Measurements from ENCODE around the gene KRT78.

The KRT78 gene

DNA sequence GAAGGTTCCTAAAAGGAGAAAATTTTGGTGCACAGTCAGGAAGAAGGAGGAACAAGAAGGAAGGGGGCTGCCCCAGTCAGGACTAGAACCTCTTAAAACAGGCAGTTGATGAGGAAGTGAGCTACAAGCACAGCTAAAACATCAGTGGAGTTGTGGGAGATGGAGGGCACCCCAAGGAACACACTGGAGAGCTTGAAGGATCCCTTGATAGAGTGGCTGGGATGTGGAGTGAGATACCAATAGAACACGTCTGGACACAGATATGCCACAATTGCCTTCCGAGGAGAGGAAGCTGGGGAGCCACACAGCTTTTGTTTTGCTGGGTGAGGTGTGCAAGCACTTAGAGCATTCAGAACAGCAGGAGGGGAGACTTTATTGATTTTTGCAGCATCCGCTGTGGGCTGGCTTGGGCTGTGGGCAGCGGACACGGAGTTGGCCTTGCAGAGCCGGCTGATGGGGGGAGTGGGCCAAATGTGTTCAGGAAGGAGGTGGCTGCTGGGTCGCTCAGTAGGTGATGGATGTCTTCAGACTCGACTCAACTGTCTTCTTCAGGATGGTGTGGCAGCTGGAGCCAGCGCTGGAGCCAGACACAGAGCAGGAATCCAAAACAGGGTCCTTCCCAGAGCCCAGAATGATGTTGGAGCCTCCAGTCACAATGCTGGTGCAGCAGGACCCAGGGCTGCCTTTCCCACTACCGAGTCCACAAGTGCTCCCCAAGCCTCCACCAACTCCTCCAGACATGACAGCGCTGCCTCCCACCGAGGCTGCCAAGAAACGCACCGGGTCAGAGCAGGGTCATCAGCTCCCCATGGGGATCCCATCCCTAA, 10.0 kb downstream of the KRT78 start:
- no peaks in the 10 kb centered on the region for H3K9me3 ChIP-seq (ENCODE audit: control insufficient read depth, low read length)
- no peaks in the 10 kb centered on the region for H3K36me3 ChIP-seq (ENCODE audit: control insufficient read depth, insufficient read depth, low read length)
- no peak overlapping the region for H3K27ac ChIP-seq (ENCODE audit: insufficient read depth, low read length, poor library complexity, severe bottlenecking)
- no peak overlapping the region for H3K4me3 ChIP-seq (ENCODE audit: insufficient read depth, low read depth, low read length, poor library complexity, severe bottlenecking)
- no peaks in the 10 kb centered on the region for H3K27me3 ChIP-seq (replicated peaks; ENCODE audit: control insufficient read depth, insufficient read depth, low read length, poor library complexity, severe bottlenecking)
- no peaks in the 10 kb centered on the region for H3K4me1 ChIP-seq (ENCODE audit: control insufficient read depth, insufficient read depth, low read length, poor library complexity, severe bottlenecking)
- no peak for DNase-seq

DNA sequence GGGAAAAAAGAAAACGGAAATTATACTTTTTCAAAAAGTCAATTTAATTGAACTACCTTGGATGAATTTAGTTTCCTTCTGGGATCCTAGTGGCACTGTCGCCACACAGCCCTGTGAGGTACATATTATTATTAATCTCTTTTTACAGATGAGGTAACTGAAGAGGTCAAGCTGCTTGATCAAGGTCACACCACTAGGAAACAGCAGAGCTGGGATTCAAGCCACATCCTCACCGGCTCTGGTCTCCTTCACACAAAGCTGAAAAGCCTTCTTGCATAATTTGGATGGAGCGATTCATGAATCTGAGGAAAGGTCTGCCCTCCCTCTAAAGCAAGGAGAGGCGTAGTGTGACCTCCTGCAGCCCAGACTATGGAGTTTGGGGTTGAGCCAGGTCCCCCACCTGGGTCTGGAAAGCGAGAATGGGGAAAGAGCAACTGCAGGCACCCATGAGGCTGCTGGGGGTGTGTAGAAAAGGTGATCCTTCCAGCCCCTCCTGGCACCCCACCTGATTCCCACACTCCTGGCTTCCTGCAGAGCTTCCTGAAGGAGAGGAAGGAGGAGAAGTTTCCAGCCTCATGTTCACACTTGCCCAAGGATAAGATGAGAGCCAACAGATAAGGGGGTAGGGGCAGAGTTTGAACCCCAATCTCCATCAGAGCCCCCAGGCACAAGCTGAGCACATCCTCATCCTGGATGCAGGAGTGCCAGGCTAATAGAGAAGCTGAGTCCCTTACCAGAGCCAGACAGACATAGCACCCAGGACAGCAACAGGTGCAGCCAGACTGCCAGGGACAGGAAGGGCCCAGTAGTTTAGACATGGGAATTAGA, 10.8 kb downstream of the KRT78 start:
- Histone ChIP-seq H3K9me3 (ENCODE audit: control insufficient read depth, low read length) (no peaks in the 10 kb centered on the region), H3K27me3 (replicated peaks; ENCODE audit: control insufficient read depth, insufficient read depth, low read length, poor library complexity, severe bottlenecking) (no peaks in the 10 kb centered on the region), H3K36me3 (ENCODE audit: control insufficient read depth, insufficient read depth, low read length) (no peaks in the 10 kb centered on the region), H3K27ac (ENCODE audit: insufficient read depth, low read length, poor library complexity, severe bottlenecking) (no peak overlapping the region), H3K4me1 (ENCODE audit: control insufficient read depth, insufficient read depth, low read length, poor library complexity, severe bottlenecking) (no peaks in the 10 kb centered on the region), H3K4me3 (ENCODE audit: insufficient read depth, low read depth, low read length, poor library complexity, severe bottlenecking) (no peak overlapping the region)
- DNase-seq = no peak

DNA sequence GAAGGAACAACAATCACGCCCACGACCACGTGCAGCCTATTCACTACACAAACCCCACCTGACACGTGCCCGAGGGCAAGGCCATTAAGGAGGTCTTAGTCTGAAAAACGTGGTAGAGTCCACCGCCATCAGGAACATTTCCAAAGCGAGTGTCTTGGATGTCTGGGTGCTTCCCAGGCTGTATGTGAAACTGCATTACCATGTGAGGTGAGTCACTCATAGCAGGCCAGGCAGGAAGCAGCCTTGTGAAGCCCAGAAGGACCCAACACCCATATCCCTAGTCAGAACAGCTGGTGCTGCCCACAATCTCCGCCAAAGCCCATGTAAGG, 11.4 kb downstream of the KRT78 start:
- H3K9me3 ChIP-seq (ENCODE audit: control insufficient read depth, low read length) = no peaks in the 10 kb centered on the region
- H3K27me3 ChIP-seq (replicated peaks; ENCODE audit: control insufficient read depth, insufficient read depth, low read length, poor library complexity, severe bottlenecking) = no peaks in the 10 kb centered on the region
- H3K4me1 ChIP-seq (ENCODE audit: control insufficient read depth, insufficient read depth, low read length, poor library complexity, severe bottlenecking) = no peaks in the 10 kb centered on the region
- H3K36me3 ChIP-seq (ENCODE audit: control insufficient read depth, insufficient read depth, low read length) = no peaks in the 10 kb centered on the region
- DNase-seq = no peak
- H3K4me3 ChIP-seq (ENCODE audit: insufficient read depth, low read depth, low read length, poor library complexity, severe bottlenecking) = no peak overlapping the region
- H3K27ac ChIP-seq (ENCODE audit: insufficient read depth, low read length, poor library complexity, severe bottlenecking) = no peak overlapping the region

DNA sequence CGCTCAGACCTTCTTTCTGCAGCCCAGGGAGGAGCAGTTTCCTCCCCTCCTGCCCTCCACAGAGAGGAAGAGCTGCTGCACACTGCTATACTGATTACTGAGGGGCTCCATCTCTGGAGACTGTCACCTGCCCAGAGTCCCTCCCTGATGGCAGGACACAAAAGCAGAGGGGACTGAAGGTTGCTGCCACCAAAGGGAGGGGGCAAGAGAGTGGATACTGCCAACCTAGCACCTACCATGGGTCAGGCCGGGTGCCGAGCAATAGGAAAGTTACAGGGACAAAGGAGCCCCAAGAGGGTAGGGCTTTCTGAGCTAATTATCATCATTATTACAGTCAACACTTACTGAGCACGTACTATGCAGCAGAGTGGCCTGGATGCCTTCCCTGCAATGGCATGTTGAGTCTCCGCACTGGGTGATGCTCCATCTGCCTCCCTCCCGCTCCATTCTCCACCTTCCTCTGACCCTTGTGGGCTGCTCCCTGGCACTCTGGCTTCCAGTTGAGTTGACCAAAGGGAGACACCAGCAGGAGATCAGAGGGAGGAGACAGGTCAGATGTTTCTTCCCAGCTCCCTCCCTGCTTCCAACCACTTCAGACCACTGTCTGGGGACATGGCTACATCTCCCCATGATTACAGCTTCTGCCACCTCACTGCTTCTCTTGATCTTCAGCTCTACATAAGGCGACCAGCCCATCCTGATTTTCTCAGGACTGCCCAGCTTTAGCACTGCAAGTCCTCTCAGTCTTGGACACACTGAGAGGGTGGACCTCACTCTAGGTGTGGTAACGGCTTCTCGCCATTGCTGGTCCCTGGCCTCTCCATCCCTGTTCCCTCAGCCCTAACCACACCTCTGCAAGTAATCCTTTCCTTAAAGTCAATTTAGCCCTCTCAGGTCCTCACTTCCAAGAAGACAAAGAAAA, 12.0 kb downstream of the KRT78 start:
- Histone ChIP-seq H3K4me1 (ENCODE audit: control insufficient read depth, insufficient read depth, low read length, poor library complexity, severe bottlenecking) (no peaks in the 10 kb centered on the region), H3K4me3 (ENCODE audit: insufficient read depth, low read depth, low read length, poor library complexity, severe bottlenecking) (no peak overlapping the region), H3K27ac (ENCODE audit: insufficient read depth, low read length, poor library complexity, severe bottlenecking) (no peak overlapping the region), H3K27me3 (replicated peaks; ENCODE audit: control insufficient read depth, insufficient read depth, low read length, poor library complexity, severe bottlenecking) (no peaks in the 10 kb centered on the region), H3K36me3 (ENCODE audit: control insufficient read depth, insufficient read depth, low read length) (no peaks in the 10 kb centered on the region), H3K9me3 (ENCODE audit: control insufficient read depth, low read length) (no peaks in the 10 kb centered on the region)
- no peak for DNase-seq

DNA sequence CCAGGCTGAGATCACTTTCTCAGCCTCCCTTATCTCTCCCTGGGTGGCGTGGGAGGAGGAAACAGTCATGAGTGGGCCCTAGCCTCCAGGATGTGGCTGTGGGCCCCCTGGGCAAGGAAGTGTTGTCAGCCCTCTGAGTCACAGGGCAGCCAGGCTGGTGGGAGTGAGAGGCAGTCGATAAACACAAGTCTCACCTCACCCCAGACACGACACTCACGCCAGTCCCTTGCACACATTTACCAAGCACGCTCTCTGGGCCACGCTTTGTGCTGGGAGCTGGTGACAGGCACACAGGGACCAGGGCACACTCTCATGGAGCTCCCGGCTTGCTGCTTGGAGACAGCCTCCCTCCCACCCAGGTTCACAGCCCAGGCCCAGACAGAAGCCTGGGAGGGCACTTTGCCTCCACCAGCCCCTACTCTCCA, 12.7 kb downstream of the KRT78 start:
- no peak for DNase-seq

DNA sequence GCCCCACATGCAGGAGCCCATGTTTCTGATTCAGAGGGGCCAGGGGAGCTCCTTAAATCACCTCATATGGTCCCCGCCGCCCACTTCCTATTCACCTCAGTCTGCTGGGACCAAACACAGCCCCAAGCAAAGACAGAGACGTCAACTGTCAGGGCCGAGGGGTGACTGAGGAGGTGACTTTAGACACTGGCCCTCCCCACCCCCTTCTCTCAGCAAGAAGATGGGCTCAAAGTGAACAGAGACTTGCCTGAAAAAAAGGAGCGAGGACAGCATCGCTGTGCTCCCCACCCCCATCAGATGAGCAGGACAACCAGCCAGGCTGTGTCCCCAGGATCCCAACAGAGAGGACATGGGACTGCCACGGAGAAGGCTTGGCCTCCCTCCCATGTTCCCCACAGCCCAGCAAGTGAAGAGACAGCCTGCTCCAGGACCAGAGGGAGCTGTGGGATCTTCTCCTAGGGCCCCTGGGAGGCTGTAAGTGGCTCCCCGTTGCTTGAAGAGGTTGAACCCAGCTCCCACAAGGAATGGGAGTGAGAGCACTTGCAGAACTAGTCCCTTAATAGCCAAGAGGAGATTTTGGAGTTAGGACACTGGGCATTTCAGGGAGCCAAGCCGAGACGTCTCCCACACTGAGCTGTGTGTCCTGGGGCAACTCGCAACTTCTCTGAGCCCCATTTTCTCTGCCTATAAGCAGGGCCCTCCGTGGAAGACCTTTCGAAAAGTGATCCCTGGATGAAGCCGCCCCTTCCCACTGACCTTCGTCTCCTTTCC, 13.3 kb downstream of the KRT78 start:
- H3K36me3 ChIP-seq (ENCODE audit: control insufficient read depth, insufficient read depth, low read length) = no peaks in the 10 kb centered on the region
- DNase-seq = no peak
- no peaks in the 10 kb centered on the region for H3K4me1 ChIP-seq (ENCODE audit: control insufficient read depth, insufficient read depth, low read length, poor library complexity, severe bottlenecking)
- no peaks in the 10 kb centered on the region for H3K27me3 ChIP-seq (replicated peaks; ENCODE audit: control insufficient read depth, insufficient read depth, low read length, poor library complexity, severe bottlenecking)
- no peak overlapping the region for H3K4me3 ChIP-seq (ENCODE audit: insufficient read depth, low read depth, low read length, poor library complexity, severe bottlenecking)
- H3K27ac ChIP-seq (ENCODE audit: insufficient read depth, low read length, poor library complexity, severe bottlenecking) = no peak overlapping the region
- no peaks in the 10 kb centered on the region for H3K9me3 ChIP-seq (ENCODE audit: control insufficient read depth, low read length)

More for the DNA sequence above, 12.7 kb downstream of the KRT78 start:
- Histone ChIP-seq H3K36me3 (ENCODE audit: control insufficient read depth, insufficient read depth, low read length) (no peaks in the 10 kb centered on the region), H3K27me3 (replicated peaks; ENCODE audit: control insufficient read depth, insufficient read depth, low read length, poor library complexity, severe bottlenecking) (no peaks in the 10 kb centered on the region), H3K4me3 (ENCODE audit: insufficient read depth, low read depth, low read length, poor library complexity, severe bottlenecking) (no peak overlapping the region), H3K27ac (ENCODE audit: insufficient read depth, low read length, poor library complexity, severe bottlenecking) (no peak overlapping the region), H3K9me3 (ENCODE audit: control insufficient read depth, low read length) (no peaks in the 10 kb centered on the region), H3K4me1 (ENCODE audit: control insufficient read depth, insufficient read depth, low read length, poor library complexity, severe bottlenecking) (no peaks in the 10 kb centered on the region)

DNA sequence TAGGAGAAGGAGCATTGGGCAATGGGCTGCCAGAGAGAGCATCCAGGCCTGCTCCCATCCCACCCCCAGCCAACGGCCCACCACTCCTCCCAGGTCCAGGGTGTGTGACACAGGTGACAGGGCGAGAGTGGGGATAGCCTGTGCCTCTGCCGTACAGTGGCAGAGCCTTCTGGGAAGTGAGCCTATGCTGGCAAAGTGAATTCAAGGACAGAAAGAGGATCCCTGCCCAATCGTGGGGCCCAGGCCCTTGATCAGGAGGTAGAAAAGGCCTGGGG, 14.1 kb downstream of the KRT78 start:
- Histone ChIP-seq H3K9me3 (ENCODE audit: control insufficient read depth, low read length) (no peaks in the 10 kb centered on the region), H3K27me3 (replicated peaks; ENCODE audit: control insufficient read depth, insufficient read depth, low read length, poor library complexity, severe bottlenecking) (no peaks in the 10 kb centered on the region), H3K36me3 (ENCODE audit: control insufficient read depth, insufficient read depth, low read length) (no peaks in the 10 kb centered on the region), H3K4me1 (ENCODE audit: control insufficient read depth, insufficient read depth, low read length, poor library complexity, severe bottlenecking) (no peaks in the 10 kb centered on the region), H3K4me3 (ENCODE audit: insufficient read depth, low read depth, low read length, poor library complexity, severe bottlenecking) (no peak overlapping the region), H3K27ac (ENCODE audit: insufficient read depth, low read length, poor library complexity, severe bottlenecking) (no peak overlapping the region)
- DNase-seq = no peak

DNA sequence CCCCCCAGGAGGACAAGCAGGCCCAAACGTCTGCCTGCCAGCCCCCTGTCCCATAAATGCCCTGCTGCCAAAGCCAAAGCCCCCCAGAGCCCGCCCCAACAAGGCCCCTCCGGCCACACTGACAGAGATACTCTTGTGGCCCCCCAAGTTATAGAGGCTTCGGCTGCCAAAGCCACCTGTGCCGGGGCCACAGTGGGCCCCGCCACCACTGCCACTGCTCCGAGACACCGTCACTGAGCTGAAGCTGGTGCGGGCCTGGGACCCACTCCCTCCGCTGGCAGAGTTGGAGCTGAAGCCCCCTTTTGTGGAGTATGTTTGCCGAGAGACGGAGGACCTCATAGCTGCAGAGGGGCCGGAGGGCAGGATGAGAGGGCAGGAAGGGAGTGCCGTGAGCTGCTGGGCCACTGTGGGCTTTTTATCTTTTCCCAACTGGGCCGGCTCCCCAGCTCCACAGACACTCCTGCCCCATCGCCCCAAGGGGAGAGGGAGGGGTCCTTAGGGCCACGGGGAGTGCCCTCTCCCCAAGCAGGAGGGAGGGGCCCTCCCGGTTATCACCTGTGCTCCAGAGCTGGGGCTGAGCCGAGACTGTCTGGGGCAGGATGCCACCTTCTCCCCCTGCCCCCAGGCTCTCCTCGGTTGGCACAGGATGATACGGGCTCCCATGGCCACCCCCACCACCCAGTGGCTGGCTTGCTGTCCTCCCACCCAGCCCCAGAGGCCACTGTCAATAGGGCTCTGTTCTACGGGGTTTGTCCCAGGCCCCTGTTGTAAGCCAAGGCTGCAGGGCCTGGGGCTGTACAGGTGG, 14.7 kb downstream of the KRT78 start, which contains the start of gene KRT79:
TSS of gene KRT79 (minus strand) at position 390 of the 805 bp plus-strand sequence. CDS start at position 339, 51 bp downstream.
- Histone ChIP-seq H3K4me3 (ENCODE audit: insufficient read depth, low read depth, low read length, poor library complexity, severe bottlenecking) (no peak within 1 kb of the TSS), H3K27me3 (replicated peaks; ENCODE audit: control insufficient read depth, insufficient read depth, low read length, poor library complexity, severe bottlenecking) (no peaks in the 10 kb centered on the region), H3K9me3 (ENCODE audit: control insufficient read depth, low read length) (no peaks in the 10 kb centered on the region), H3K4me1 (ENCODE audit: control insufficient read depth, insufficient read depth, low read length, poor library complexity, severe bottlenecking) (no peaks in the 10 kb centered on the region), H3K27ac (ENCODE audit: insufficient read depth, low read length, poor library complexity, severe bottlenecking) (no peak within 1 kb of the TSS), H3K36me3 (ENCODE audit: control insufficient read depth, insufficient read depth, low read length) (no peaks in the 10 kb centered on the region)
- DNase-seq = no peak

All from effector memory CD4-positive, alpha-beta T cell (primary cell).